Measurements from ENCODE around the gene JARID2.
A peak's percentile ranks its signal among the peaks of the same experiment; 100 is the strongest.

JARID2 gene

GRCh38 chr6:15387118-15387517 is 141.2 kb downstream of the JARID2 start:
- H3K27me3 ChIP-seq (replicated peaks in 2 of 5; ENCODE audit: control insufficient read depth in 4 of 5, insufficient read depth in 5 of 5, low read length in 4 of 5): no peaks in the 10 kb centered on the region
- ChIA-PET CTCF (interaction anchor here (1.3 to 4.3 kb wide), 5 partner anchors 12 to 1167 kb away, joined by 3 to 20 read pairs (median 7); no protein-coding TSS in a partner anchor), POLR2A (no interaction called here)
- H3K9me3 ChIP-seq (ENCODE audit: control extremely low read depth in 1 of 5, control insufficient read depth in 4 of 5, insufficient read depth in 2 of 5, low read depth in 1 of 5, low read length in 4 of 5): no peaks in the 10 kb centered on the region
- peaks cover 0 to 4% (median 2%) of the 10 kb centered on the region in 4 experiments for H3K36me3 ChIP-seq (ENCODE audit: control insufficient read depth in 4 of 4, insufficient read depth in 4 of 4, low read length in 3 of 4)
- DNase-seq: peak in 1 of 3 donors; percentile 54
- H3K4me1 ChIP-seq (ENCODE audit: control extremely low read depth in 1 of 4, control insufficient read depth in 4 of 4, insufficient read depth in 4 of 4, low read length in 3 of 4): peaks cover 21 to 83% (median 66%) of the 10 kb centered on the region in 4 experiments
- no peak overlapping the region for H3K27ac ChIP-seq (ENCODE audit: insufficient read depth in 1 of 2, low read depth in 1 of 2, low read length in 2 of 2, poor library complexity in 1 of 2, severe bottlenecking in 2 of 2)
- 76% methylated on average over 5 of the region's 5 CpGs for WGBS (ENCODE audit: insufficient coverage)
- H3K4me3 ChIP-seq (ENCODE audit: control insufficient read depth in 1 of 7, extremely low read depth in 1 of 7, insufficient read depth in 4 of 7, low read depth in 2 of 7, low read length in 6 of 7): no peak overlapping the region

- H3K27me3 ChIP-seq (replicated peaks in 2 of 5; ENCODE audit: control insufficient read depth in 4 of 5, insufficient read depth in 5 of 5, low read length in 4 of 5): no peaks in the 10 kb centered on the region
- peaks cover 0 to 1% (median 0%) of the 10 kb centered on the region in 5 experiments for H3K9me3 ChIP-seq (ENCODE audit: control extremely low read depth in 1 of 5, control insufficient read depth in 4 of 5, insufficient read depth in 2 of 5, low read depth in 1 of 5, low read length in 4 of 5)
- WGBS (ENCODE audit: insufficient coverage): no CpG with 5 or more reads among the region's 6 CpGs
- POLR2A ChIA-PET: interaction anchor here (0.7 kb wide), 1 partner anchor 144 kb away, joined by 3 read pairs; the partner anchor contains the start of gene JARID2
- H3K27ac ChIP-seq (ENCODE audit: insufficient read depth in 1 of 2, low read depth in 1 of 2, low read length in 2 of 2, poor library complexity in 1 of 2, severe bottlenecking in 2 of 2): no peak overlapping the region
- H3K4me3 ChIP-seq (ENCODE audit: control insufficient read depth in 1 of 7, extremely low read depth in 1 of 7, insufficient read depth in 4 of 7, low read depth in 2 of 7, low read length in 6 of 7): no peak overlapping the region
- H3K4me1 ChIP-seq (ENCODE audit: control extremely low read depth in 1 of 4, control insufficient read depth in 4 of 4, insufficient read depth in 4 of 4, low read length in 3 of 4): peaks cover 21 to 74% (median 63%) of the 10 kb centered on the region in 4 experiments
- no peak for DNase-seq
- CTCF ChIA-PET: interaction anchor here (0.6 to 4.3 kb wide), 38 partner anchors 8 to 1260 kb away, joined by 3 to 20 read pairs (median 5); no protein-coding TSS in a partner anchor
- H3K36me3 ChIP-seq (ENCODE audit: control insufficient read depth in 4 of 4, insufficient read depth in 4 of 4, low read length in 3 of 4): peaks cover 2 to 10% (median 5%) of the 10 kb centered on the region in 4 experiments
Observed at GRCh38 chr6:15389084-15389764, 143.4 kb downstream of the JARID2 start.

GRCh38 chr6:15389765-15390723 is 144.2 kb downstream of the JARID2 start:
- POLR2A ChIA-PET: interaction anchor here (0.7 to 0.9 kb wide), 2 partner anchors 140 to 145 kb away, joined by 3 read pairs; partner anchors contain the start of gene JARID2
- peak; percentile 52 to 77 (median 72) for DNase-seq

GRCh38 chr6:15391500-15391899 is 145.6 kb downstream of the JARID2 start:
- Histone ChIP-seq H3K9me3 (ENCODE audit: control extremely low read depth in 1 of 5, control insufficient read depth in 4 of 5, insufficient read depth in 2 of 5, low read depth in 1 of 5, low read length in 4 of 5) (peaks cover 0 to 1% (median 0%) of the 10 kb centered on the region in 5 experiments), H3K27ac (ENCODE audit: insufficient read depth in 1 of 2, low read depth in 1 of 2, low read length in 2 of 2, poor library complexity in 1 of 2, severe bottlenecking in 2 of 2) (no peak overlapping the region), H3K27me3 (replicated peaks in 2 of 5; ENCODE audit: control insufficient read depth in 4 of 5, insufficient read depth in 5 of 5, low read length in 4 of 5) (no peaks in the 10 kb centered on the region), H3K36me3 (ENCODE audit: control insufficient read depth in 4 of 4, insufficient read depth in 4 of 4, low read length in 3 of 4) (peaks cover 2 to 11% (median 7%) of the 10 kb centered on the region in 4 experiments), H3K4me1 (ENCODE audit: control extremely low read depth in 1 of 4, control insufficient read depth in 4 of 4, insufficient read depth in 4 of 4, low read length in 3 of 4) (peaks cover 12 to 53% (median 44%) of the 10 kb centered on the region in 4 experiments), H3K4me3 (ENCODE audit: control insufficient read depth in 1 of 7, extremely low read depth in 1 of 7, insufficient read depth in 4 of 7, low read depth in 2 of 7, low read length in 6 of 7) (no peak overlapping the region)
- no peak for DNase-seq
- ChIA-PET POLR2A (no interaction called here), CTCF (interaction anchor here (0.9 to 2.7 kb wide), 13 partner anchors 8 to 1180 kb away, joined by 3 to 12 read pairs (median 4); no protein-coding TSS in a partner anchor)
- WGBS (ENCODE audit: insufficient coverage): no CpG with 5 or more reads among the region's 1 CpG

More at GRCh38 chr6:15389765-15390723, 144.2 kb downstream of the JARID2 start:
- H3K27me3 ChIP-seq (replicated peaks in 2 of 5; ENCODE audit: control insufficient read depth in 4 of 5, insufficient read depth in 5 of 5, low read length in 4 of 5): no peaks in the 10 kb centered on the region
- WGBS (ENCODE audit: insufficient coverage): 40% methylated on average over 10 of the region's 14 CpGs
- H3K4me3 ChIP-seq (ENCODE audit: control insufficient read depth in 1 of 7, extremely low read depth in 1 of 7, insufficient read depth in 4 of 7, low read depth in 2 of 7, low read length in 6 of 7): peak overlapping the region in 1 of 7 experiments; percentile 40
- H3K27ac ChIP-seq (ENCODE audit: insufficient read depth in 1 of 2, low read depth in 1 of 2, low read length in 2 of 2, poor library complexity in 1 of 2, severe bottlenecking in 2 of 2): peak overlapping the region in 1 of 2 experiments; percentile 7
- peaks cover 13 to 66% (median 55%) of the 10 kb centered on the region in 4 experiments for H3K4me1 ChIP-seq (ENCODE audit: control extremely low read depth in 1 of 4, control insufficient read depth in 4 of 4, insufficient read depth in 4 of 4, low read length in 3 of 4)
- peaks cover 0 to 1% (median 0%) of the 10 kb centered on the region in 5 experiments for H3K9me3 ChIP-seq (ENCODE audit: control extremely low read depth in 1 of 5, control insufficient read depth in 4 of 5, insufficient read depth in 2 of 5, low read depth in 1 of 5, low read length in 4 of 5)
- H3K36me3 ChIP-seq (ENCODE audit: control insufficient read depth in 4 of 4, insufficient read depth in 4 of 4, low read length in 3 of 4): peaks cover 2 to 11% (median 7%) of the 10 kb centered on the region in 4 experiments
- CTCF ChIA-PET: interaction anchor here (0.6 to 4.3 kb wide), 40 partner anchors 9 to 1261 kb away, joined by 3 to 20 read pairs (median 4); no protein-coding TSS in a partner anchor

- Histone ChIP-seq H3K27ac (ENCODE audit: insufficient read depth in 1 of 2, low read depth in 1 of 2, low read length in 2 of 2, poor library complexity in 1 of 2, severe bottlenecking in 2 of 2) (no peak overlapping the region), H3K4me3 (ENCODE audit: control insufficient read depth in 1 of 7, extremely low read depth in 1 of 7, insufficient read depth in 4 of 7, low read depth in 2 of 7, low read length in 6 of 7) (no peak overlapping the region), H3K4me1 (ENCODE audit: control extremely low read depth in 1 of 4, control insufficient read depth in 4 of 4, insufficient read depth in 4 of 4, low read length in 3 of 4) (peaks cover 12 to 50% (median 41%) of the 10 kb centered on the region in 4 experiments), H3K36me3 (ENCODE audit: control insufficient read depth in 4 of 4, insufficient read depth in 4 of 4, low read length in 3 of 4) (peaks cover 2 to 11% (median 7%) of the 10 kb centered on the region in 4 experiments), H3K27me3 (replicated peaks in 2 of 5; ENCODE audit: control insufficient read depth in 4 of 5, insufficient read depth in 5 of 5, low read length in 4 of 5) (no peaks in the 10 kb centered on the region), H3K9me3 (ENCODE audit: control extremely low read depth in 1 of 5, control insufficient read depth in 4 of 5, insufficient read depth in 2 of 5, low read depth in 1 of 5, low read length in 4 of 5) (peaks cover 0 to 1% (median 0%) of the 10 kb centered on the region in 5 experiments)
- ChIA-PET CTCF (interaction anchor here (1.5 kb wide), 2 partner anchors 9 to 39 kb away, joined by 3 to 4 read pairs; no protein-coding TSS in a partner anchor), POLR2A (interaction anchor here (0.6 kb wide), 1 partner anchor 318 kb away, joined by 3 read pairs; no protein-coding TSS in a partner anchor)
- 77% methylated on average over 5 of the region's 6 CpGs for WGBS (ENCODE audit: insufficient coverage)
- no peak for DNase-seq
Observed at GRCh38 chr6:15392182-15392581, 146.3 kb downstream of the JARID2 start.

GRCh38 chr6:15393605-15394004 is 147.7 kb downstream of the JARID2 start:
- DNase-seq: no peak
- no peaks in the 10 kb centered on the region for H3K27me3 ChIP-seq (replicated peaks in 2 of 5; ENCODE audit: control insufficient read depth in 4 of 5, insufficient read depth in 5 of 5, low read length in 4 of 5)
- H3K36me3 ChIP-seq (ENCODE audit: control insufficient read depth in 4 of 4, insufficient read depth in 4 of 4, low read length in 3 of 4): peaks cover 2 to 11% (median 7%) of the 10 kb centered on the region in 4 experiments
- WGBS (ENCODE audit: insufficient coverage): 94% methylated on average over 5 of the region's 7 CpGs
- CTCF ChIA-PET: interaction anchor here (1.0 to 2.9 kb wide), 4 partner anchors 14 to 51 kb away, joined by 3 to 9 read pairs (median 4); no protein-coding TSS in a partner anchor
- POLR2A ChIA-PET: no interaction called here
- H3K27ac ChIP-seq (ENCODE audit: insufficient read depth in 1 of 2, low read depth in 1 of 2, low read length in 2 of 2, poor library complexity in 1 of 2, severe bottlenecking in 2 of 2): no peak overlapping the region
- no peak overlapping the region for H3K4me3 ChIP-seq (ENCODE audit: control insufficient read depth in 1 of 7, extremely low read depth in 1 of 7, insufficient read depth in 4 of 7, low read depth in 2 of 7, low read length in 6 of 7)
- peaks cover 18 to 55% (median 43%) of the 10 kb centered on the region in 4 experiments for H3K4me1 ChIP-seq (ENCODE audit: control extremely low read depth in 1 of 4, control insufficient read depth in 4 of 4, insufficient read depth in 4 of 4, low read length in 3 of 4)
- peaks cover 0 to 1% (median 0%) of the 10 kb centered on the region in 5 experiments for H3K9me3 ChIP-seq (ENCODE audit: control extremely low read depth in 1 of 5, control insufficient read depth in 4 of 5, insufficient read depth in 2 of 5, low read depth in 1 of 5, low read length in 4 of 5)

Measured in common myeloid progenitor, CD34-positive (primary cell).